Stimulated activated CD4-positive, alpha-beta T cell treated with anti-CD3 and anti-CD28 coated beads, Interleukin-12 subunit alpha, Interleukin-12 subunit beta, amount 100 ng/mL, for 24 hours (primary cell): ENCODE measurements around the gene PHF21B.
"Not testable (repeated sequence)": the region's sequence is repeated elsewhere in the genome, so short reads cannot be mapped to it uniquely, and the experiment has no call there.

ENCODE experiments used
- DNase-seq, 2 experiments: peaks; one replicate each; pipeline ENCODE4 v3.0.0-alpha.2; 2020; ENCODE audit warnings: low read depth in 2 of 2

The PHF21B gene

DNA sequence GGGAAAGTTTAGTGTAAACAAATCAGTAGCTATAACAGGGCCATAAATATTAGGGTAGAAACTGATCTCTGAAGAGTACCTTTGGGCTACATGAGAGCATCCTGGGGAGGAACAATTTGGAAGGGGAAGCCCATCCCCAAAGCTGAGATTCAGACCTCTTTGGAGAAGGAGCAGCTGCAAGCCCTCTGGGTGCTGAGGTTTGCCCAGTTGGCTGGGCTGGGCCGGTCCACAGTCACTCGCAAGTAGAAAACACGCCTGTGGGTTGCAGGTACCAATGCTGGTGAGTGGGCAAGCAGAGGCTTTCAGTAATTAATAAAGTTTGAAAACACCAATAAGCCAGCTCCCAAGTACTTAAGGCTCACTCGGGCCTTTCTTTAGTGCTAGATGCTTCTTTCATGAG lies 132.9 kb downstream of the PHF21B start:
- no peak for DNase-seq

DNA sequence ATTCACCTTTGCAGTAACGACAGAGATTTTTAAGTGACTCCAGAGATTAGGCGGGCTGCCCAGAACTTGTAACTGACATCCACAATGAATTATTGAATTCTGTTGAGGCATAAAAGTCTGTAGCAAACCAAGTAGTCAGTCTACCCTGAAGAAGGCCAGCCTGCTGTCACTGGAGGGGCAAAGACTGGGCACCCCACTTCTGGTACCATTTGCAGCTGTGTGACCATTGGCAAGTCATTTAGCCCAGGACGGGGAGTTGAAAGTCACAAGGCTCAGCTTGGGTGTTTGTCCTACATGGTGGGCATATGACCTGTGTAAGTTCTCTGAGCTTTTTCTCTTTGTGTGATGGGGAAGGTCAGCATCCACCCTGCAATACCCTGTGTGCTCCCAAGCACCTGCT lies 138.0 kb downstream of the PHF21B start:
- DNase-seq: no peak

DNA sequence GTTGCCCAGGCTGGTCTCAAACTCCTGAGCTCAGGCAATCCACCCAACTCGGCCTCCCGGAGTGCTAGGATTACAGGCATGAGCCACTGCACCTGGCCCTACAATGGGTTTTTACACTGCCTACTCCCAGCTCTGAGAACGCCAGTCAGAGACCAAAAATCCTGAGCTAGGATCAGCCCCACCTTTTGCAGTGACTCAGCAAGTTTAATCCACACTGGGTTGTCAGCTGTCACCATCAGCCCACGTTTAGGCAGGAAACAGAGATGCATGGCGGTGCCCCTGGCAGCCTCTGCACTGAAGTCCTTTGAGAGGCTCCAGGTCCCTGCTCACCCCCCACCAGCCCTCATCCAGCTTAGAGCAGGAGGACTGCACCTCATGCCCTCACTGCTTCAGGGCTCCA lies 139.8 kb downstream of the PHF21B start:
- no peak for DNase-seq

DNA sequence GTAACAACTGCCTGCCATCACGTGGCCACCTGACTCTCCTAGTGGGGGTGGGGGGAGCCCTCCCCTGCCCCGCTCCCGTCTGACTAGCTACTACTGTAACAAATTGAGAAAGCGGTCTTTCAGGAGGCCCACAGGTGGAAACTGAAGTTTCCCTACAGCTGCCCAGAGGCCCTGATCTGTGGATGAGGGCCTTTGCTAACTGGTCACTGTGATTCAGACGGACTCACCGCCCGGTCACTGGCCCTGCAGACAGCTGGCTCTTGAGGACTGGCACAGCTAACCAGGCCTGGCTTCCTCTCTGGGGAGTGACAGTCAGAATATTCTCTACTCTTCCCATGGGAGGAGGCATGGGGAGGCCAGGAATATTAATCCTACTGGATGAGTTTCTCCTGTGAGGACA lies 140.6 kb downstream of the PHF21B start:
- DNase-seq: no peak

DNA sequence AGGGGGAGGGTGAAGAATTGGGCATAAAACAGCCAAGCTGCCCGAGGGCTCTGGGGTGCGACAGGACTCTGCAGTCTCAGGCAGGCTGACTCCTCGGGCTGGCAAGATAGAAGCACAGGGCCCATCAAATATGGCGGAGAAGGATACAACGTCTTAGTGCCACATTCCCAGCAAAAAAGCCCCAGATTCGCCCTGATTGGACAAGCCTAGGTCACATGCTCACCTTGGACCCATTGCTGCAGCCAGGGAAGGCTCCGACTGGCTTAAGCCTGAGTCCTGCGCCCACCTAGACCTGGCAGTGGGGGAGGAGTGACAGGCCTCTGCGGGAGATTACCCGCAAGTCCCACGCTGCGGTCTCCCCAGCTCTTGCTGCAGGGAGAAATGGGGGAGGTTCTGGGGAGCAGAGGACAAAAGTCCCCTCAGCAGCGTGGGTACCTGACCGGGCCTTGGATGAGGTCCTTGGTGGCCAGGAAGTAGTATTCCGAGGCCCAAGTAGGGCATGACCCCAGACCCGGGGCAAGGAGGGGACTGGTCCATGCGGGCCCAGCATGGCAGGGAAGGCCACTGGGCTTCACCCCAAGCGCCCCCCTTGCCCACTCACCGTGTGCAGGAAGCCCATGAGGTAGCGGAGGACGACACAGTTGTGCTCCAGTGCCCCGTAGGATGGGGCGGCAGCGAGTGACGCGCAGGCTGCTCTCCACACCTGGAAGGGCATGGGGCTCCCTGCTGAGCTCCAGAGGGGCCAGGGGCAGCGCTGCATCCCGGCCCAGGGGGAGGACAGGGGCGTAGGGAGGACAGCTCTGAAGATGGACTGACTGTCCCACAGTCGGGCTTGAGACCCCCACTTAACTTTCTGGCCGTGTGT lies 144.4 kb downstream of the PHF21B start:
- DNase-seq: no peak

DNA sequence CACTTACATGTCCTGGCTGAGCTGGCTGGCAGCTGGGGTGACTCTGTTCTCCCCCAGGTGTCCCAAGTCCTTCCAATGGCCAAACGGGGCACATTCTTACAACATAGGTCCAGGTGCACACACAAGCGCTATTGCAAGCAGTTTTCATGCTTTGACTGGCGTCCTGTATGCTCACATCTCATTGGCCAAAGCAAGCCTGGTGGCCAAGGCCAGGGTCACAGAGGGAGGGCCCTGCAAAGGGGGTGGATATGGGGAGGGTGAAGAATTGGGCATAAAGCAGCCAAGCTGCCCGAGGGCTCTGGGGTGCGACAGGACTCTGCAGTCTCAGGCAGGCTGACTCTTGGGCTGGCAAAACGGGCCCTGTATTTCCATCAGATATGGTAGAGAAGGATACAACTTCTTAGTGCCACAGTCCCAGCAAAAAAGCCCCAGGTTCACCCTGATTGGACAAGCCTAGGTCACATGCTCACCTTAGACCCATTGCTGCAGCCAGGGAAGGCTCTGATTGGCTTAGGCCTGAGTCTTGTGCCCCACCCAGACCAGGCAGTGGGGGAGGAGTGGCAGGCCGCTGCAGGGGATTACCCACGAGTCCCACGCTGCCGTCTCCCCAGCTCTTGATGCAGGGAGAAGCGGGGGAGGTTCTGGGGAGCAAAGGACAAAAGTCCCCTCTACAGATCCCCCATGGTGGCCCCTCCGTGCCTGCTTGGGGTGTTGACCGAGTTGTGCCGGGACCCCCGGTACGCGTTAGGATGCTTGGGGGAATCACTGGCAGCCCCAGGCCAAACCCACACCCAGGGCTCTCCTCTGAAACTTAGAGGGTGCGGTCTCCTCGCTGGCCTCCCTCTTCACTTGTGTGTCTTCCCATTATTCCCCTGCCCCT lies 146.6 kb downstream of the PHF21B start:
- DNase-seq: no peak

DNA sequence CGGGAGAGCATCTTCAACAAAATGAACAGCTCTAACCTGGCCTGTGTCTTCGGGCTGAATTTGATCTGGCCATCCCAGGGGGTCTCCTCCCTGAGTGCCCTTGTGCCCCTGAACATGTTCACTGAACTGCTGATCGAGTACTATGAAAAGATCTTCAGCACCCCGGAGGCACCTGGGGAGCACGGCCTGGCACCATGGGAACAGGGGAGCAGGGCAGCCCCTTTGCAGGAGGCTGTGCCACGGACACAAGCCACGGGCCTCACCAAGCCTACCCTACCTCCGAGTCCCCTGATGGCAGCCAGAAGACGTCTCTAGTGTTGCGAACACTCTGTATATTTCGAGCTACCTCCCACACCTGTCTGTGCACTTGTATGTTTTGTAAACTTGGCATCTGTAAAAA lies 147.5 kb downstream of the PHF21B start:
- DNase-seq: no peak

DNA sequence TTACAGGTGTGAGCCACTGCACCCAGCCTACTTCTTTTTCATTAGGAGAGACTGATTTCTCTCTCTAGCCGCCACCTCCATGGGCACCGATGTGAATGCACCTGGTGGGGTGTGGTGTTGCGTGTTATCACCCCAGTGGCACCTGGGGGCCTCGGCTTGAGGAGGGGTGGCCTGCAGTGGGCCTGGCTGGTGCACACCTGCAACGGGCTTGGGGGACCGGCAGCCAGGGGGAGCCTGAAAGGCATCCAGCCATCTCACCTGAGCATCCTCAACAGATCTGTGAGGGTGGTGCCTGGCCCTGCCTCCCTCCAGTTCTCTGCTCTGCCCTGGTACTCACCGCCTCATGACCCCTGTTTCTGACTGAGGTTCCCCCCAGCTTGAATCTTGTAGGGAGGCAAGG lies 148.6 kb downstream of the PHF21B start:
- DNase-seq: no peak

DNA sequence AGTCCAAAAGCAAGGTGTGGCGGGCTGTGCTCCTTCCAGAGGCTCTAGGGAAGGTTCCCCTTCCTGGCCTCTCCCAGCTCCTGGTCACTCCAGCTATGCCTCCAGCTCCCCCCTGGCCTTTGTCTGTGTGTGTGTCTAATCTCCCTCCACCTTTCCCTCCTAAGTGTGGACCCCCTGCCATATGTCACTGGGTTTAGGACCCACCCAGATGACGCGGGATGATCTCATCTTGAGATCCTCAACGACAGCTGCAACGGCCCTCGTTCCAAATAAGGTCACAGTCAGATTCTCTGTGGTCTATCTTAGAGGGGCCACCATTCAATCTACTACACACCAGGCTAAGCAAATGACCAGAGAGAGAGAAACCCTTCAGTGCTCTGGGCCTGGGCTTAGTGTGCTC lies 149.5 kb downstream of the PHF21B start:
- DNase-seq: no peak

DNA sequence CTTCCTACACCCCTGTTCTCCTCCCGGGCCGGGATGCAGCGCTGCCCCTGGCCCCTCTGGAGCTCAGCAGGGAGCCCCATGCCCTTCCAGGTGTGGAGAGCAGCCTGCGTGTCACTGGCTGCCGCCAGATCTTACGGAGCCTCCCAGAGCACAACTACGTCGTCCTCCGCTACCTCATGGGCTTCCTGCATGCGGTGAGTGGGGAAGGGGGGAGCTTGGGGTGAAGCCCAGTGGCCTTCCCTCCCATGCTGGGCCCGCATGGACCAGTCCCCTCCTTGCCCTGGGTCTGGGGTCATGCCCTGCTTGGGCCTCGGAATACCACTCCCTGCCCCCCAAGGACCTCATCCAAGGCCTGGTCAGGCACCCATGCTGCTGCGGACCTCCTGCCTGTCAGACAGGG lies 150.2 kb downstream of the PHF21B start:
- no peak for DNase-seq

DNA sequence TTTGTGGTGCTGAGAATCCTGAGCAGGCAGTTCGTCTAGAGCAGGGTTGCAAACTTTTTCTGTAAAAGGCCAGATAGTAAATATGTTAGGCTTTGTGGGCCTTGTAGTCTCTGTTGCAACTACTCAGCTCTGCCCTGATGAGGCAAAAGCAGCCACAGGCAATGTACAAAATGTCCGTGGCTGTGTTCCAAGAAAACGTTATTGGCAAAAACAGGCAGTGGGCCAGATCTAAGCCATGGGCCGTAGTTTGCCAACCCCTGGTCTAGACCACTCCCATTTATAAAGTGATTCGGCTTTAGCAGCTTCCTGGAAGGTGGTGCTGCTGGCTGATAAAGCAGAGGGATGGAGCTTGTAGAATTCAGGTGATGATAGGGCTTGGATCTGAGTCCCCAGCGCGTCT lies 151.0 kb downstream of the PHF21B start:
- not testable (repeated sequence) for DNase-seq

DNA sequence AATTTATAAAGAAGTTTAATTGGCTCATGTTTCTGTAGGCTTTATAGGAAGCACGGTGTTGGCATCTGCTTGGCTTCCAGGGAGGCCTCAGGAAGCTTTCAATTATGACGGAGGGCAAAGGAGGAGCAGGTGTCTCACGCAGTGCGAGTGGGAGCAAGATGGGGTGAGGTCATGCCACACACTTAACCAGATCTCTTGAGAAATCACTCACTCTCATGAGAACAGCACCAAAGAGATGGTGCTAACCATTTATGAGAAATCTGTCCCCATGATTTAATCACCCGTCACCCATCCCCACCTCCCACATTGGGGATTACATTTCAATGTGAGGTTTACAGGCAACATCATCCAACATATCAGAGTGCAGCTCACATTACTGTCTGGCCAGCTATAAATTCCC lies 153.9 kb downstream of the PHF21B start:
- no peak for DNase-seq

DNA sequence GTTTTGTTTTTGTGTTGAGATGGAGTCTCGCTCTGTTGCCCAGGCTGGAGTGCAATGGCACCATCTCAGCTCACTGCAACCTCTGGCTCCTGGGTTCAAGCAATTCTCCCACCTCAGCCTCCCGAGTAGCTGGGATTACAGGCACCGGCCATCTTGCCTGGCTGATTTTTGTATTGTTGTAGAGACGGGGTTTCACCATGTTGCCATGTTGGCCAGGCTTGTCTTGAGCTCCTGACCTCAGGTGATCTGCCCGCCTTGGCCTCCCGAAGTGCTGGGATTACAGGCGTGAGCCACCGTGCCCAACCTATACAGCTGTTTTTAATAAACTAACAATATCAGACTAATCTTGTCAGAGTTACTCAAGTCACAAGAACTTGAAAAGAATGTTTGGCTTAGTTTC lies 155.2 kb downstream of the PHF21B start:
- DNase-seq: not testable (repeated sequence)

DNA sequence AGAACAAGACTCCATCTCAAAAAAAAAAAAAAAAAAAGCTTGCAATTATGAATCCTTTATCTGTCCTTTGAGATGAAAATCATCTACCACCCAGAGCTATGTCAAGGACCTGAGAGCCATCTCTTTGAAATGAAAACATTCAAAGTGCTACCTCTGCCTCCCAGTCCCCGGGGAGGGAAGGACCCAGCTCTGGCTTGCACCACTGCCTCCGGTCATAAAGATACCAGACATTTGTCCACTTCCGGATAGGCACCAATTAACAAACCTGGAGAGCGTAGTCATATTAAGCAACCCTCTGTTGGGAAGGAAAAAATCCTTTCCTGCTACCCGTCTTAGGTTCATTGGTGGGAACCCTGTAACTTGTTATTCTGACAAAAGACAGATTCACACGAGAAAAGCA lies 158.9 kb downstream of the PHF21B start:
- DNase-seq: no peak

DNA sequence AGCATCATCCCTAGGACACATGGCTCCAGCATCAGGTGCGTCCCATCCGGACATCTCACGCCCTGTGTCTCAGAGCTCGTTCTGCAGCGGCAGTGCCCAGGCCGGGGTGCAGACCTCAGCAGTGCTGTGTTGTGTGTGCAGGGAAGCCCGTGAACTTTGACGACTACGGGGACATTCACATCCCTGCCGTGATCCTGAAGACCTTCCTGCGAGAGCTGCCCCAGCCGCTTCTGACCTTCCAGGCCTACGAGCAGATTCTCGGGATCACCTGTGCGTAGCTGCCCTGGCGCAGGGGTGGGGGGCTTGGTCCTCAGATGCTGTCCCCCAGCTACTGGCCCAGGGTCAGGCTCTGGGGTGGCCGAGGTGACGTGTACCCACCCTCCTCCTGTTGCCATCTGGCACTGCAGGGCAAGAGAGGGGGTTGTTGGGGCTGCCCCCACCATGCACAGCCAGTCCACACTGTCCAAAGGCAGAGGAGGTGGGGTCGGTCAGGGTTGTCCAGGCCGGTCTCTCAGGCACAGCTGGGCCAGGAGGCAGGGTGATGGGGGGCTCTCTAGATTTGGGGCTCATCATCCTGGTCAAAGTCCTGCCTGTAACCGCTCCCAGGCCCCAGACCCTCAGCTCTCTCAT lies 160.9 kb downstream of the PHF21B start:
- no peak for DNase-seq

DNA sequence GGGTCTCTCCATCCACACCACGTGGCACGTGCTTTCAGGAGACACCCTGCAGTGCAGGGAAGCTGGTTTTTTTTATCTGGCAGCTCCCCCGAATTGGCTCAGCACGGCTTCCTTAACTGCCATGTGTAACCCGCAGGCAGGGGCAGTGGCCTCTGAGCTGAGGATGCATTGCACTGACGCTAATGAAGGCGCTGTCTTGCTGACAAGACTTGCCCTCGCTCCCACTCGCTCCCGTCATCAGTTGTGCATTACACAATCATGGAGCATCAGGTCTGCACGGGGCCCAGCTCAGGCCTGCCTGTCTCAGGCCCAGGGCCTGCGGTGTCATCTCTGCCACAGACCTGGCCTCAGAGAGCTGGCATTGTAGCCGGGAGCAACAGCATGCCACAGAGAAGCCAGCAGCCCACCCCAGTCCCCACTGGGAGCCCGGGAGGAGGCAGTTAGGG lies 161.5 kb downstream of the PHF21B start:
- no peak for DNase-seq

DNA sequence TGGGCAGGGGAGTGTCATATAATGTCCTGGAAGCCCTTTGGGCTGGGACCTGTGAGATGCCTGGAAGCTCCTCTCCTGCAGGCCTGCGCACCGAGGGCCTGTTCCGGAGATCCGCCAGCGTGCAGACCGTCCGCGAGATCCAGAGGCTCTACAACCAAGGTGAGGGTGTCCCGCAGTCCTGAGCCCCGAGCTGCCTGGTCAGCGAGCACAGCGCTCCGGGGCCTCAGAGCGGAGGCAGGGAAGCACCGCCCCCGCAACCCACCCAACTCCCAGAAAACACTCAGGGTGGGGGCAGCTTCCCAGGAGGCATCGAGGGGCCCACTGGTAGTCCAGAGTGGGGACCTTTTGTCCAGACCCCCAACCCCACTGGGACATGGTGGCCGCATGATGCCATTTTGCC lies 161.9 kb downstream of the PHF21B start:
- no peak for DNase-seq

DNA sequence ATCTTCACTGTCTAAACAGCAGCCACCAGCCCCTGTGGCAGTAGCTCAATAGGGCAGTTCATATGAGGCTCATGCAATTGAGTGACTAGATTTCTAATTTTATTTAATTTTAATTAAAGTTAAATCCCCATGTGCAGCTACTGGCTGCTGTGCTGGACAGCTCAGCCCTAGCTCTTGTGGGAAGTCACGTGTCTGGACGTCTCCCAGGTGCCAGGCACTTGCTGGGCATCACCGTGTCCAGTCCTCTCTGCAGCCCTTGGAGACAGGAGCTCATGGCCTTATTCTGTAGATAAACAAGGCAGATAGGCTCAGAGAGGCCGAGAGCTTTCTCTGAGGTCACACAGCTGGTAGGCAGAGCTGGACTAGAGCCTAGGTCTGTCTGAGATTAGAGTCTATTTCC lies 162.4 kb downstream of the PHF21B start:
- DNase-seq: no peak

DNA sequence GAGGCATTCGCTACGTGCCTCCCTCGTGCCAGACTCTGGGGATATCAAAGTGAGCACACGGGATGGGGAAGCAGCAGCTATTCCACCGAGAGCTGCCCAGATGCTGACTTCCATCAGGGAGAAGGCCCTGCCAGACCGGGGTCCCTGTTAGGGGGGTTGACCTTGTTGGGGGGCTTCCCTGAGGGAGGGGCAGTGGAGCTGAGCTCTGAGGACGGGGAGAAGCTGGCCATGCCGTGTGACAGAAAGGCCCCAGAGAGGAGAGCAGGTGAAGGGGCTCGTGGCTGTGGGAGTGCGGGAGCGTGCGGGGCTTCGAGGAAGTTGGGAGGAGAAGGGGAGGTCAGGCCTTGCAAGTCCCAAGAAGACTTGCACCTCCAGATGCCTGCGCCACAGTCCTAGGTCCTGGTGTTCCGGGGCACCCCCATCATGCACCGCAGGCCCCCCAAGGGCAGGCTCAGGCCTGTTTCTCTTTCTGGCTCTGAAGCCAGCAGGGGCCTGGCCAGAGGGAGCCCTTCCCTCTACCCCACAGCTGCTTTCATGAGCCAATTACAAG lies 163.0 kb downstream of the PHF21B start:
- DNase-seq: no peak

DNA sequence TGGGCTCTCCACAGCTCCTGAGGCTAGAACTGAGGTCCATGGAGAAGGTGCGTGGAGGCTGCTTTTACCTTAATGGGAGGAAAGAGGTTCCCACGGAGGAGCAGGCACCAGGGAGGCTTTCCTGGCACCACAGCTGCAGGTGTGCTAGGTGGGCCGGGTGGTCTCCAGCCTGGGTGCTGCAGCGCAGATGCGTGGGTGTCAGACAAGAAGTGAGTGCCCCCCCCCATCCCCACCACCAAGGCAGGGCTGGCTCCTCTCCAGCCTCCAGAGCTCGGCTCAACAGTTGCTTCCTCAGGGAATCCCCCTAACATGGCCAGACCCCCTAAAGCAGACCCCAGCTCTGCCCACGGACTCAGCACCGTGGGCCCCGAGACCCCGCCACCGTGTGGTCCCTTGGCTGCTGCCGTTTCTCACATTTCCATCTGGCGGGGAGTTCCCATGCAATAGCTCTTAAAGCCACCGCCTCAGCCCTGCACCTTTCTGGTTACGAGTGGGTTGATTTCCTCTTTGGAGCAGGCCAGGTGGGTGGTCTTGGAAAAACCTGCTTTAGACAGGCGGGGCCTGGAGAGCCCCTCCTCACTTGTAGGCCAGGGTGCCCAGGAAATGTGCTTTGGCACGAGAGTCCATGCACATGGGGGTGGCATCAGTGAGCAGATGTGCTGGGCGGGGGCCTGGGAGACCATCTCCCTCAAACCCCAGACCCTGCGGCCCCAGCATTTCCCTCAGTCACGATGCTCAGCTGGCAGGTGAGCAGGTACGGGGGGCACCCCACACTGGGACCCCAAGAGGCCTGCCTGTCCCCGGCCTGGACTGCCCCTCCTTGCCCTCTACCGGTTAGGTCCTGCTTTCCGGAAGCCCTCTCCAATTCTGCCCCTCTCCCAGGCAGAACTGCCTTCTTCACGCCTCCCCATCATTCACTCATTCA lies 163.7 kb downstream of the PHF21B start:
- no peak for DNase-seq

DNA sequence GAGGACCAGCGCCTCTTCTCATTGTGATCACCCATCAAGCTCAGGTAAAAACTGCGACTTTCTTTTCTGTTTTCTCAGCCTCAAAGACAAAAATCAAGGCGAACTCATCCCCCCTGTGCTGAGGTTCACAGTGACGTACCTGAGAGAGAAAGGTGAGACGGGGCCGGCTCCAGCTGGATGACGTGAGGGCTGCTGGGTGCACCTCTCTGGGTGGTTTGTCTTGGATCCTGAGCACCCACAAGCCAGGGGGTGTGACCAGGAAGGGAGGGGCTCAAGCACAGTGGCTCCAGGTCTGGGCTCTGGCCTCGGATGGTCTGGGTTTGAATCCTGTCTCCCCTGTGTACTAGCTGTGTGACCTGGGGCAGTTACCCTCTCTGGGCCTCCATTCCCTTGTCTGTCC lies 164.6 kb downstream of the PHF21B start:
- DNase-seq: no peak
